KBM-7 (cell line): ENCODE measurements around the gene PTHLH.

Experiments used
- DNase-seq: peaks from one replicate; pipeline ENCODE4 v3.0.0-alpha.2; 2015
- in situ Hi-C: fragments of 300-500 bp; cut with MboI; formaldehyde crosslinking; loops from 2 replicates; pipeline ENCODE4 v1.14.3; 2020; ENCODE audit warnings: low sequenced_read_pairs, low pct_unique_long_range_greater_than_20kb, mixed read lengths

The PTHLH gene

DNA sequence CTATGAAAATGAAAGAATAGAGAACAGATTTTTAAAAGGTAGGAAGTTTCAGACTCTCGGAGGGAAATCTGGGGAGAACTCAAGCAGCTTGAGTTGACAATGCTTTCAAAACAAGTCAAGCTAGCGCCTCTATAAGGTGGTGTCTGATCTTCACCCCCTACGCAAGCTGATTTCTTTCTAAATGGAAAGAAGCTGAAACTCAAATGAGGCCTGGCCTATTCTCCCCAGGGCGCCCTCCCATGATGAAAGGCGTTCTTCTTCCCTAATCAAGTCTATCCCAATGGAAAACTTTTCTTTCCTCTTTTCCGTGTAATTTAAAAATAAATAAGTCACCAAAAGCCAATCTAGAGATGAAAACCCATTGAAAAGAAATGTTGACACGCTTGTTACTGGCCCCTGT is 20.6 kb downstream of the PTHLH start:
- in situ Hi-C loops = no loop called here
- no peak for DNase-seq

DNA sequence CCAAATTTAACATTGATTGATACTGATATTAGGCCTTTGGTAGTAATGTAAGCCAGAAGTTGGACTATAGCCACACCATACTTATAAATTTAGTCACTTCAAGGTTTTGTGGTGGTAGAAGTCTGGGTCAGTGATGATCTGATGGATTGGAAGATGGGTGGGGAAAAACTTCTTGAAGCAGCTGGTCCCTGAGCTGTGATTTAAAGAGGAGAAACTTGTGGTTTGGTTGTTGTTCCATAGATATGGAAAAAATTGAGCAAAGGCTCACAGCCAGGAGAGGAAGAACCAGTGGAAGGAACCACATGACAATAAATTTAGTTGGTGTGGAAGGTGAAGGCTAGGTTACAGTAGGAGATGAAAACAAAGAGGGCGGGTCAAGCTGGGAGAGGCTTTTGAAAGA is 26.1 kb downstream of the PTHLH start:
- in situ Hi-C loops = no loop called here
- no peak for DNase-seq

DNA sequence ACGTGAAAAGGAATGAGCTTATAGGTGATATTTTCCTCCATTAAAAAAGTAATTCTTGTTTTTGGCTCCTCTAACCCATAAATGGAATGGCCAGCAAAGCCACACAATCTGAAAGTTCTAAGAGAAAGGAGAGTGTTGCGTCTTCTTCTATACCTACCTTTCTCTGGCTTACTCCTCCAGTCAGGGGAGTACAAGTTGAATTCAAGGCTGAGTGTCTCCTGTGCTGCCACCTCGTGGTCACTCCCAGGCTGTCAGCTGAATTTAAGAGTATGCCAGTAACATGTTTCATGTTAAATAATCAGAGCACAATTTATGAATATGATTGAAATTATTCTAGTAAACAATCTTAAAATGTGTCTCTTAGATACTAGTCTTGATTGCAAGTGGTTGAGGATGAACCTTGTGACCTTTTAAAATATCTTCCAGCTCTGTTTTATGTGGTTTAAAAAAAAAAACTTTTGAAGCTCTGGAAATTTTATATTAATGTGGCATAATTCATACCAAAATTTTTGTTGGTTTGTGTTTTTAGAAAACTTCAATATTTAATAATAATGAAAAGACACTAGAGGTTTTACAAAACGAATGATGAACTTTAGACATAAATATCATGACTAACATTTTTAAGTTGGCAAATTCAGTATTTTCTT is 31.7 kb downstream of the PTHLH start:
- DNase-seq = peak; percentile 87
- in situ Hi-C loops = no loop called here

DNA sequence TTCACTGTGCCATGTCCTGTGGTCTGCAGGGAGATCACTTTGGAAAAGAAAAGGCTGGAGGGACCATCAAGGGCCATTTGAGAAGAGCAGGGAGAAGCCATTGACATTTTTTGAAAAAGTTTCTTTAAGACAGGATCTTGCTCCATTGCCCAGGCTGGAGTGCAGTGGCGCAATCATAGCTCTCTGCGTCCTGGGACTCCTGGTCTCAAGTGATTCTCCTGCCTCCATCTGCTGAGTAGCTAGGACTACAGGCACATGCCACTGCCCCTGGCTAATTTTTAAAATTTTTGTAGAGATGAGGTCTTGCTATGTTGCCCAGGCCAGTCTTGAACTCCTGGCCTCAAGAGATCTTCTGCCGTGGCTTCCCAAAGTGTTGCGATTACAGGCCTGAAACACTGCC is 32.3 kb downstream of the PTHLH start:
- DNase-seq = no peak
- in situ Hi-C loops = no loop called here

DNA sequence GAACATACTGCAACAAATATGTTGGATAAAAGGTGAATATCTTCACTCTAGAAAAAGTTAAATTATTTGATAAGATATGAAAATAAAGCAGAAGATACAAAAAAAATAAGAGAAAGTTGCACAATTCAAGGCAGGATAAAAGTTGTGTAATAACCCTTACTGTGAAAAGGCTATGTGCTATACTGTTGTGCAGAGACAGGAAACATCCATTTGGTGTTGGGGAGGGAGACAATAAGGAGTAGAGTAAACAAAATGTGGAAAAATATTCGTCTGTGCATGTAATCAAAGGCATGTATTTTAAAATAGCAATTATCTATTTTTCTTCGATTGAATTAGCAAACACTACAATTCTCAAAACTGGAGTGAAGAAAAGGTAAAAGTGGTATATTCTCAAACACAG is 34.8 kb downstream of the PTHLH start:
- in situ Hi-C loops = no loop called here
- no peak for DNase-seq

DNA sequence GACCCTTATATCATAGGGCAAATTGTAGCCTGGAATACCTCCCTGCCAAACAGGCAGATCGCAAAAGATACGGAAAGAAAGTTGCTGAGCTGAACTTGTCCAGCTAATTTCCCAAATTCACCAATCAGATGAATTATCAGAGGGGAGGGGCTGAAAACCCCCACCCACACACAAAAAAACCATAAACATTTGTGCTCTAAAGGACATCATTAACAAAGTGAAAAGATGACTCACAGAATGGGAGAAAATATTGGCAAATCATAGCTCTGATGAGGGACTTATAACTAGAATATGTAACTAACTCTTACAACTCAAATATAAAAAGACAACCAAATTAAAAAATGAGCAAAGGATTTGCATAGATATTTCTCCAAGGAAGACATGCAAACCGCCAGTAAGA is 36.3 kb downstream of the PTHLH start:
- DNase-seq = no peak
- in situ Hi-C loops = no loop called here

DNA sequence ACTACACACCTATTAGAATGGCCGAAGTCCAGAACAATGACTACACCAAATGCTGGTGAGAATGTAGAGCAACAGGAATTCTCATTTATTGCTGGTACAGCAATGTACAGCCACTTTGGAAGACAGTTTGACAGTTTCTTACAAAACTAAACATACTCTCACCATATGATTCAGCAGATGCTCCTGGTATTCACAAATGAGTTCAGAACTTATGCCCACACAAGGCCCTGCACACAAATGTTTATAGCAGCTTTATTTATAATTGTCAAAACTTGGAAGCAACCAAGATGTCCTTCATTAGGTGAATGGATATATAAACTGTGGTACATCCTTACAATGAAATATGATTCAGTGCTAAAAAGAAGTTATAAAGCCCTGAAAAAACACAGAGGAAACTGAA is 38.3 kb downstream of the PTHLH start:
- no peak for DNase-seq
- in situ Hi-C loops = no loop called here

DNA sequence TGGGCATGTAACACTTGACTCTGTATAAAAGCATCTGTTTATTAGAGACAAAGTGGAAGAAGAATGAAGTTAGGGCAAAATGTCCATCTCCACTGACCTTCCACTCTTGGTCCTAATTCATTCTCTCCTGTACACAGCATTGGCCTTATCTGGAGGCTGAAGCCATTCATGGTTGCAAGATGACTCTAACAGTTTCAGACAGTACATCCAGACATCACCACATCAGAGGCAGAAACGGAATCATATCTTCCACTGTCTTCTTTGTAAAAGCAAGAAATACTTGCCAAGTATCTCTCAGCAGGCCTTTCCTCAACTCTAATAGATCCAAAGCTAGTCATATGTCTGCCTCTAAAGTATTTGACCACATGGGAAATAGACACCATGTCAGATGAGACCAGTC is 41.1 kb downstream of the PTHLH start:
- DNase-seq = no peak
- in situ Hi-C loops = no loop called here

DNA sequence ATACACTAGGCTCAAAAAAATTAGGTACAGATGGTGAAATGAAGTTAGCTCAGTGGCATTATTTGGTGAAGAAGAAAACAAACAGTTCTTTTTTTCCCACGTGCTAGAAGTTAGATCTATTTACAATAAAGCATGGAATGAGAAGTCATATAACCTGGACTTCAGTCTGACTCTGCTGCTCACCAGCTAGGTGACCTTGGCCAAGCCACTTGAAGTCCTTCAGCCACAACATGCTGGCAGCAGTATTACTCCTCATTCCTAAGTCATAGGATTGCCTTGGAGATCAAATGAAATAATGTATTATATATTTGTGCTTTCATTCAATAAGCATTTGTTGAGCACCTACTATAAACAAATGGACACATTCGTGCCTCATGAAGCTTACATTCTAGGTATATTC is 45.2 kb downstream of the PTHLH start:
- in situ Hi-C loops = no loop called here
- no peak for DNase-seq

DNA sequence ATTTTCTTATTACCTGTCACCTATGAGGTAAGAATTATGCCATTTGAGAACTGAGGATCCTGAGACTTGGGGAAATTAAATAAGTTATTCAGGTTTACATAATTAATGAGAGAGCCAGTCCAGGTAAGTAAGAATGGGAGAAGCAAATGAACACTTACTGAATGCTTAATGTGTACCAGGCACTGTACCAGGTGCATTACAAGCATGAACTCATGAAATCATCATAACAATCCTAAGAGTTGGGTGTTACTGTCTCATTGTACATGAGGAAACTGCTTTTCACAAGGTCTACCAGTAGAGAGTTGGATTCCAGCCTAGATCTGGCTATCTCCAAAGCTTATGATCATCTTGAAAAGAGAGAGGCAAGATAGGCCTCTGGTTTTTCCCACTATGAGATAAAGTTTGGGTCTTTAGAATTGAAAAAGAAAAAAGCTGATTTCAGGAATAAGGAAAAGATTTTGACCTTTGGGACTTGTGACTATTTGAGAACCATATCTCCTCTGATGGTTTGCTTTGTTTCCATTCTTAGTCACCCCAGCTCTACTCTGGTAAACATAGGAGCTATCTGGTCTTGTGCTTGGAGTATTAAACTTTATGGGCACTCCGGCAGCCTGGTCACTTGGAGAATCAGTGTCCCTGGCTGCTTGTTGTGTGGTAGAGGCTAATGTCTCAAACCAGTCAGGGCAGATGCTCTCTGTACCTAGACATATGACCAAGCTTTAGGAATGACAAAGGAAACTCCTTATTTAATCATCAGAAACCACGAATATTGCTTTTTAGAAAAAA is 48.0 kb downstream of the PTHLH start:
- DNase-seq = no peak
- in situ Hi-C loops = no loop called here

DNA sequence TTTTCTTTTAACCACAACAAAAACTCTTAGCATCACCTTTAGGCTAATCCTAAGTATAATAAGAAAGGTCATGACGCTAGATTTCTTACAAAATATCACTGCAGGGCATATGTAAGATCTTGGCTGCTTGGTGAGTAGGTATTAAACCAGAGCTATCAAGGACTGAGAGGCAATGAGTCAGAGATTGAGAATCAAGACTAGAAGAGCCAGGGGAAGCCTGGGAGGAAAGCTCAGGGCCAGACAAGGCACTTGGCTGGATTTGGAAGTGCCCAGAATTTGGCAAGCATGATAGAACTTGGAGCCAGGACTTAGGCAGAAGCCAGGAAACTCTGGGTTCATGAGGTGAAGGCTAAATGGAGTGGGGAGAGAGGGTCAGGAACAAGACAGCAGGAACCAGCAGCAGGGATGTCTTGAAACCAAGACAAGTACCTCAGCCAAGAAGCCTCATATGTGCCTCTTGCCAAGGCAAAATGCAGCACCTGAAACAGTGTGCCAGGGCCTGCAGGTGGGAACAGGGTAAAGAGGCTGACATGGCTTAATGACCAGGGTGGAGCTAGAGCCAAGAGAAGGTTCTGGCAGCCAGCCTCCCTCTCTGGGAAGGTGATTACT is 49.9 kb downstream of the PTHLH start:
- no peak for DNase-seq
- in situ Hi-C loops = no loop called here

DNA sequence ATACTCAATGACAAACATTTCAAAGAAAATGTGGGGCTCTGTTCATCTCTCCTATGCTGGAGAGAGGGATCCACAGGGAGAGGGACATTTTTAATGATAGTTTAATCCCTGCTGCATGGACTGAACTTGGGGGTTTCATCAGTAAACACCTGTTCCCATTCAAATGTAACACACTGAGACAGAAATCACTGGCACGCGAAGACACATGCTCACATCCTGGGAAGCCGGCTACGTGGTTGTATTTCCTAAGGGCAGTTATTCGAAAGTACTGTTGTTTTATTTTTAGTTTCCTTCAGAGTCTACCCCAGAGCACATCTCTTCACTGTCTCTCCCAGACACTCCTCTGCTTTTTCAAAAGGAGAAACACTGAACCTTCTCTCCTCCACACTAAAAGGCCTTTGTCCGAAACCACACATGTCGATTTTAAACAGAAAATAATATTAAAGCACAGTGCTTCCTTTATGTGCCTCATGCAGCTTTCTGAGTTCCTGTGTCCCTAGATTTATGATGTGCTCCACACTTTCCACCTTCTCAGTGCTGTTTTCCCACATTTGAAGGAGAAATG is 52.8 kb downstream of the PTHLH start:
- in situ Hi-C loops = no loop called here
- no peak for DNase-seq

DNA sequence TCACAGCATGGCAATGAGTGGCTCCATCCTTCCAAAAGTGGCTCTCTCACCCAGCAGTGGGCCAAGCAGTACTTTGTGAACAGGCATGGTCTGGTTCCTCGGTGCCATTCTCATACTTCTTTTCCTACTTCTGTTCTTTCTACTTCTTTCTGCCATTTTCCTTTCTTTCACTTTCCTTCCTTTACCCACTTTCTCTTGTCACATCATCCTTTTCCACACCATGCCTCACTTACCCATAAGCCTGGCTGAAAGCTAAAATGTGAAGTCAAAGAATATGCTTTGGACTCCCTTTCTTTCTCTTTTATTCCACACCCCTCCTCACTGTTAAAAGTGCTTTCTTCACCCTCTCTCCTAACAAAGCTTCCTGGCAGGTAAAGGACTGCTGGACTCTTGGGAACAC is 57.0 kb downstream of the PTHLH start:
- no peak for DNase-seq
- in situ Hi-C loops = no loop called here

DNA sequence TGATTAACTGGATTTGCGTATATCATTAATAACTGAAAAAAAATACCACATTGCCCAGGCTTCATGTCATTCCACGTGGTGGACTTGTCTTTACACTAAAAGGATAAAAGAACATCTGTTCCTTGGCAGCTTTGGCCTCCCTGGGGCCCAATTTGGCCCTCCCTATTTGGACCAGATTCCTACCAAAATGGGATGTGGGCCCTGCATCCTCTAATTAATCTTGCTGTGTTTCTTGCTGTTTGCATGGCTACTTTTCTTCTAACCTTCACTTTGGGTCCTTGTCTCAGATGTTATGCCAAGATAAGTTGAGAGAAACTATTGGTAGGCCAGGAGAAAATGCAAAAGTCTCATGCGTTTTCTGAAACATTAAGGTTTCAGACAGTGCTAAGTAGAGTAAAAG is 57.5 kb downstream of the PTHLH start:
- no peak for DNase-seq
- in situ Hi-C loops = no loop called here

DNA sequence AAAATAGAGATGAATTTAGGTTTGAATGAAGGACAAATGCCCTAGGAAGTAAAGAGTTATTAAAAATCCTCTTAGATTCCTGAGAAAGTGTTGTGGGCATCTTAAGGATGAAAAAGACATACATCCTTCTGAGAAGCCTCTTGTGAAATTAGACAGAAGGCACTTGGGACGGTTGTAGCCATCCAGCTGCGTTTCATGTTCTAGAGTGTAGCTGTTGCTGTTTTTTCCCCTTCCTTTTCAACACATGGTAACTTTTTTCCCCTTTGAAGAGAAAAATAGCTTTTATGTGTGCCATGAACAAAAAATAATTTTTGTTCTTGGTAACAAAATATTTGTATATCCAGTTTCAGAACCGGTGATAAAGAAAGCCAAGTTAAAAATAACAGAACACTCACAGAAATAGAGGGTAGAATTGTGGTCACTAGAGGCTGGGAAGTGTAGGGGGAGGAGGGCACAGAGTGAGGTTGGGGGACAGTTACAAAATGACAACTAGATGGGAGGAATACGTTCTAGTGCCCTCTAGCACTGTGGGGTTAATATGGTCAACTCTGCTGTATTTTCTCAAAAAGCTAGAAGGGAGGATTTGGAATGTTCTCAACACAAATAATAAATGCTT is 58.4 kb downstream of the PTHLH start:
- in situ Hi-C loops = no loop called here
- no peak for DNase-seq

DNA sequence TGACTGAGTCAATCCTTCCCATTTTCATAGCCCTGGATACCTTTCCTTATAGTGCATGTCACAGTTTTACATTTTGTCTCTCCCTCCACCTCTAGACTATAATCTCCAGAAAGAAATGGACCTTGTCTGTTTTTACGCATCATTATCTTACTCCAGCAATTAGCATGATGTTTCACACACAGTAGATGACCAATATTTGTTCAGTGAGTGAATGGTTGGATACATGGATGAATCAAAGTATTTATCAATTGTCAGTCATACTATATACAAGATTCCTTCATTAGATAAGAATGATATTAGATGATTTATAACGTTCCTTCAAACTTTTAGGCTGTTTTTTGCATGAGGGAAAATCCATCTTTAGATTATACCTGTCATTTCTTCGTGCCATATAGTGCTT is 61.1 kb downstream of the PTHLH start:
- in situ Hi-C loops = no loop called here
- no peak for DNase-seq
